ENCODE results near the gene FIBP. TPM values are rescaled to one million over a fixed set of nuclear protein-coding genes. Genes with fewer than 3 reads are reported as not detected.
A peak's percentile ranks its signal among the peaks of the same experiment; 100 is the strongest.

Gene FIBP
- polyA plus RNA-seq, 3 donors = 79.1 to 109 (median 101) TPM

DNA sequence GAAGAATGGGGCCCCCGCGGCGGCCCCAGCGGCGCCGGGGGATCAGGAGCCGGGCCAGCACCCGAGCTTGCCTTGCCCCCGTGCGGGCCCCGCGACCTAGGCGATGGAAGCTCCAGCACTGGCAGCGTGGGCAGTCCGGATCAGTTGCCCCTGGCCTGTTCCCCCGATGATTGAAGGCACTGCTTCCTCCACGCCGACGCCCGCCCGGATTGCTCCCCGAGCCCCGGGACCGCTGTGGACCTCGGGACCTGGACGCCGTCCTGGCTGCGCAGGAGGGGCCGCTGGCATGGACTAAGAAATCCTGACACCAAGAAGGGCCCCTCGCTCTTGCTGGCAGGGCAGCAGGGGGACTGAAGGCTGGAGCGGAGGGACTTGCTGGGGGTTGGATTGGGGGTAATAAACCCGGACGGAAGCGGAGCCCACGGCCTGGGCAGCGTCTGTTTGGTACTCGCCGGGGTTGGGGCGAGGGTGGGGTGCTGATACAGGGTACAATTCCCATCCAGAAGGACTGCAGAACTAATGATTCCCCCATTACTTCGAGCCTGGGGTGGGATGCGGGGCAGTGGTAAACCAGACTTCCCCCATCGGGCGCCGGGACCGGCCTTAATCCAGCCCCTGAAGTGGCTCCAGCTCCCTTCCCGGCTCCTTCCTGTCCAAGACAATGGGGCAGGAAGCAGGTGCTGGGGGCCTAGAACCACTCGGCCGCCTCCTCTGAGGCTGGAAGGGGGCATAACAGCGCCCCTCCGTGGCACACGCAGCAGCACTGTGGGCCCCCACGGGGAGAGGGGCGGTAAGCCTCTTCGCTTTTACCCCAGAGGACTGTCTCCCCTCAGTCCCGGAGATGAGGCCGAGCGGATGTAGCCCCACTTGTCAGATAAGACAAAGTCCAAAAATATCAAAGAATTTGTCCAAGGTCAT, 3.2 kb upstream of the FIBP start:
- WGBS (ENCODE audit: insufficient coverage) = under 1% methylated on average over 48 of the region's 57 CpGs
- H3K27ac Mint-ChIP-seq = peak overlapping the region in 4 of 7 donors; percentile 54 to 91 (median 81)

More for the DNA sequence above, 3.2 kb upstream of the FIBP start:
- peaks cover 21 to 25% of the 10 kb centered on the region in 2 donors for H3K36me3 Mint-ChIP-seq
- Histone ChIP-seq H3K4me1 (ENCODE audit: control insufficient read depth in 1 of 2, insufficient read depth in 2 of 2, low read length in 2 of 2) (peaks cover 68 to 82% of the 10 kb centered on the region in 2 donors), H3K4me3 (replicated peaks in 1 of 3; ENCODE audit: low read depth in 2 of 3, low read length in 3 of 3) (peak overlapping the region; percentile 48 to 75 (median 54)), H3K4me2 (replicated peaks; ENCODE audit: extremely low read depth, low read length, poor library complexity, severe bottlenecking) (peak overlapping the region; percentile 93), H3K36me3 (replicated peaks in 1 of 2; ENCODE audit: control insufficient read depth in 1 of 2, insufficient read depth in 2 of 2, low read length in 2 of 2) (peaks cover under 1 to 8% of the 10 kb centered on the region in 2 donors), H3K9ac (ENCODE audit: insufficient read depth, low read length, poor library complexity, severe bottlenecking) (peak overlapping the region; percentile 78), H2AFZ (ENCODE audit: insufficient read depth, low read depth, low read length, poor library complexity, severe bottlenecking) (peak overlapping the region; percentile 47), H4K20me1 (ENCODE audit: insufficient read depth, low read length) (peaks cover 8% of the 10 kb centered on the region), H3K27ac (ENCODE audit: low read depth in 1 of 2, low read length in 2 of 2) (peak overlapping the region; percentile 11 to 88), H3K27me3 (ENCODE audit: control insufficient read depth in 2 of 2, insufficient read depth in 2 of 2, low read length in 2 of 2) (no peaks in the 10 kb centered on the region), H3K79me2 (ENCODE audit: insufficient read depth, low read length) (peaks cover 53% of the 10 kb centered on the region), H3K9me3 (replicated peaks in 1 of 2; ENCODE audit: control insufficient read depth in 1 of 2, insufficient read depth in 1 of 2, low read length in 2 of 2) (no peaks in the 10 kb centered on the region)
- peaks cover 0 to 7% (median 0%) of the 10 kb centered on the region in 3 donors for H3K27me3 Mint-ChIP-seq (ENCODE audit: low read depth in 3 of 3)
- peaks cover 65% of the 10 kb centered on the region for H3K4me1 Mint-ChIP-seq
- TF ChIP-seq, protein P1, sequence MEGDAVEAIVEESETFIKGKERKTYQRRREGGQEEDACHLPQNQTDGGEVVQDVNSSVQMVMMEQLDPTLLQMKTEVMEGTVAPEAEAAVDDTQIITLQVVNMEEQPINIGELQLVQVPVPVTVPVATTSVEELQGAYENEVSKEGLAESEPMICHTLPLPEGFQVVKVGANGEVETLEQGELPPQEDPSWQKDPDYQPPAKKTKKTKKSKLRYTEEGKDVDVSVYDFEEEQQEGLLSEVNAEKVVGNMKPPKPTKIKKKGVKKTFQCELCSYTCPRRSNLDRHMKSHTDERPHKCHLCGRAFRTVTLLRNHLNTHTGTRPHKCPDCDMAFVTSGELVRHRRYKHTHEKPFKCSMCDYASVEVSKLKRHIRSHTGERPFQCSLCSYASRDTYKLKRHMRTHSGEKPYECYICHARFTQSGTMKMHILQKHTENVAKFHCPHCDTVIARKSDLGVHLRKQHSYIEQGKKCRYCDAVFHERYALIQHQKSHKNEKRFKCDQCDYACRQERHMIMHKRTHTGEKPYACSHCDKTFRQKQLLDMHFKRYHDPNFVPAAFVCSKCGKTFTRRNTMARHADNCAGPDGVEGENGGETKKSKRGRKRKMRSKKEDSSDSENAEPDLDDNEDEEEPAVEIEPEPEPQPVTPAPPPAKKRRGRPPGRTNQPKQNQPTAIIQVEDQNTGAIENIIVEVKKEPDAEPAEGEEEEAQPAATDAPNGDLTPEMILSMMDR (IDR thresholded peaks at IDR 0.05) = no peak
- no peaks in the 10 kb centered on the region for H3K9me3 Mint-ChIP-seq
- DNase-seq = no peak
- intact Hi-C loops (cut with micrococcal nuclease) = no loop called here
- peak overlapping the region; percentile 78 to 84 for H3K4me3 Mint-ChIP-seq

Data from CD14-positive monocyte (primary cell).